HG03108 (cell line): ENCODE data around the gene ABLIM2.

ENCODE experiments used
- ATAC-seq: cut with Tn5 transposase; IDR thresholded peaks from one replicate; pipeline ENCODE4 v1.9.1; 2021; ENCODE audit warnings: moderate library complexity; ENCODE audit not compliant: unreplicated experiment

The ABLIM2 gene

GRCh38 chr4:8009710-8010511 is 148.7 kb downstream of the ABLIM2 start:
- ATAC-seq, result no peak

- no peak for ATAC-seq
Measured at GRCh38 chr4:8009097-8009496, 149.5 kb downstream of the ABLIM2 start.

GRCh38 chr4:8008391-8008790 is 150.2 kb downstream of the ABLIM2 start:
- ATAC-seq, result no peak

GRCh38 chr4:8007581-8007980 is 151.0 kb downstream of the ABLIM2 start:
- no peak for ATAC-seq

- no peak for ATAC-seq
Measured at GRCh38 chr4:8006471-8006870, 152.1 kb downstream of the ABLIM2 start.

- no peak for ATAC-seq
Measured at GRCh38 chr4:8005814-8006215, 152.8 kb downstream of the ABLIM2 start.

GRCh38 chr4:8005033-8005808 is 153.4 kb downstream of the ABLIM2 start:
- no peak for ATAC-seq

GRCh38 chr4:8004066-8004465 is 154.5 kb downstream of the ABLIM2 start:
- ATAC-seq, result no peak

- ATAC-seq, result no peak
Measured at GRCh38 chr4:8002525-8003309, 155.9 kb downstream of the ABLIM2 start.

- no peak for ATAC-seq
Measured at GRCh38 chr4:8001564-8002355, 156.9 kb downstream of the ABLIM2 start.

- ATAC-seq, result no peak
Measured at GRCh38 chr4:8000721-8001491, 157.7 kb downstream of the ABLIM2 start.

GRCh38 chr4:8000247-8000646 is 158.4 kb downstream of the ABLIM2 start:
- no peak for ATAC-seq

GRCh38 chr4:7999695-8000094 is 158.9 kb downstream of the ABLIM2 start:
- no peak for ATAC-seq

GRCh38 chr4:7999279-7999678 is 159.3 kb downstream of the ABLIM2 start:
- no peak for ATAC-seq

GRCh38 chr4:7998447-7998846 is 160.2 kb downstream of the ABLIM2 start:
- ATAC-seq, result no peak

GRCh38 chr4:7995866-7996265 is 162.7 kb downstream of the ABLIM2 start:
- ATAC-seq, result no peak

GRCh38 chr4:7995135-7995534 is 163.5 kb downstream of the ABLIM2 start:
- no peak for ATAC-seq

GRCh38 chr4:7993671-7994070 is 164.9 kb downstream of the ABLIM2 start:
- no peak for ATAC-seq

- no peak for ATAC-seq
Measured at GRCh38 chr4:7992846-7993245, 165.8 kb downstream of the ABLIM2 start.
